ENCODE measurements around the gene SPOCK1. TPM values are rescaled to one million over a fixed set of nuclear protein-coding genes. Genes with fewer than 3 reads are reported as not detected.
A peak's percentile ranks its signal among the peaks of the same experiment; 100 is the strongest.

SPOCK1 gene
- total RNA-seq, 1 donor = 231 TPM

DNA sequence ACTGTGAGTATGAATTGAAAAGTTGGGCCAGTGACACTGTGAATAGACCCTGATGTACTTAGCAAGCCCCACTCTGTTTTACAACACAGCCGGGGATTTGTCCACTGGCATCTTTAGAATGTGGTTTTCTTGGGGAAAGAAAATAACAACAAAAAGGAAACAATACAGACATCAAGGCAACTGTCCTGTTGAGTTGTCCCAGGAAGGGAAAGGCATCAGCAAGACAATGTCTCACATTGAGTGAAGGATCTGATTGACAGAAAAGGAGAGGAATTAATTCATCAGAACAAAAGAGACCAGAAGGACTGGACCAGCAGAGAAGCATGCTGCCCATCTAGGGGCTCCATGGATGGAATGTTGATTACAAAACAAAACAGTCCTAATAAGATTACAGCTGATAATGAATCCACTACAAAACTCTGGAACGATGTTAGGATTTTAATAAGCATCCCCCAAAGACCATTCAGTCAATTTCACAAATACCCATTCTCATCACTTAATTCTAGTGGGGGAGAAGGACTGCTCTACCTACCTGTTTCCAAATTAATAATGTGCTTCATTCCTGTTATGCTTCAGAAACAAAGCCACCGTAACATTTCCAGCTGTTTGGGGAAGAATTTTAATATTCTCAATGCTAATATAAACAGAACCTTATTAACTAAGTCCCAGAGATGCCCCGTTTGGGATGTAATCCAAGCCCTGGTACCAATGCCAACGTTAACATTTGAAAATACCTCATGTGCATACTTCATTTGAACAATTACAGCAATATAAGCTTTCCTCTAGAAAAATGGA lies 298.0 kb downstream of the SPOCK1 start:
- Histone ChIP-seq H3K4me1 (ENCODE audit: insufficient read depth, low read length) (peaks cover 37% of the 10 kb centered on the region), H3K4me2 (ENCODE audit: insufficient read depth, low read length) (no peak overlapping the region), H3K4me3 (ENCODE audit: insufficient read depth, low read length) (no peak overlapping the region), H3K27ac (ENCODE audit: low read depth, low read length) (peak overlapping the region; percentile 62), H4K20me1 (ENCODE audit: insufficient read depth, low read length) (peaks cover 15% of the 10 kb centered on the region), H3K36me3 (ENCODE audit: insufficient read depth, low read length) (no peaks in the 10 kb centered on the region), H3K79me2 (ENCODE audit: insufficient read depth, low read length) (peaks cover 19% of the 10 kb centered on the region), H3K9me3 (ENCODE audit: low read depth, low read length) (no peaks in the 10 kb centered on the region), H2AFZ (ENCODE audit: low read length) (no peak overlapping the region), H3K27me3 (ENCODE audit: insufficient read depth, low read length) (no peaks in the 10 kb centered on the region)
- no peak for DNase-seq (ENCODE audit: insufficient read length, low spot score, missing footprints)
- TF ChIP-seq, protein P1, sequence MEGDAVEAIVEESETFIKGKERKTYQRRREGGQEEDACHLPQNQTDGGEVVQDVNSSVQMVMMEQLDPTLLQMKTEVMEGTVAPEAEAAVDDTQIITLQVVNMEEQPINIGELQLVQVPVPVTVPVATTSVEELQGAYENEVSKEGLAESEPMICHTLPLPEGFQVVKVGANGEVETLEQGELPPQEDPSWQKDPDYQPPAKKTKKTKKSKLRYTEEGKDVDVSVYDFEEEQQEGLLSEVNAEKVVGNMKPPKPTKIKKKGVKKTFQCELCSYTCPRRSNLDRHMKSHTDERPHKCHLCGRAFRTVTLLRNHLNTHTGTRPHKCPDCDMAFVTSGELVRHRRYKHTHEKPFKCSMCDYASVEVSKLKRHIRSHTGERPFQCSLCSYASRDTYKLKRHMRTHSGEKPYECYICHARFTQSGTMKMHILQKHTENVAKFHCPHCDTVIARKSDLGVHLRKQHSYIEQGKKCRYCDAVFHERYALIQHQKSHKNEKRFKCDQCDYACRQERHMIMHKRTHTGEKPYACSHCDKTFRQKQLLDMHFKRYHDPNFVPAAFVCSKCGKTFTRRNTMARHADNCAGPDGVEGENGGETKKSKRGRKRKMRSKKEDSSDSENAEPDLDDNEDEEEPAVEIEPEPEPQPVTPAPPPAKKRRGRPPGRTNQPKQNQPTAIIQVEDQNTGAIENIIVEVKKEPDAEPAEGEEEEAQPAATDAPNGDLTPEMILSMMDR (IDR thresholded peaks at IDR 0.05; ENCODE audit: extremely low read depth, low read depth, low read length) = no peak

DNA sequence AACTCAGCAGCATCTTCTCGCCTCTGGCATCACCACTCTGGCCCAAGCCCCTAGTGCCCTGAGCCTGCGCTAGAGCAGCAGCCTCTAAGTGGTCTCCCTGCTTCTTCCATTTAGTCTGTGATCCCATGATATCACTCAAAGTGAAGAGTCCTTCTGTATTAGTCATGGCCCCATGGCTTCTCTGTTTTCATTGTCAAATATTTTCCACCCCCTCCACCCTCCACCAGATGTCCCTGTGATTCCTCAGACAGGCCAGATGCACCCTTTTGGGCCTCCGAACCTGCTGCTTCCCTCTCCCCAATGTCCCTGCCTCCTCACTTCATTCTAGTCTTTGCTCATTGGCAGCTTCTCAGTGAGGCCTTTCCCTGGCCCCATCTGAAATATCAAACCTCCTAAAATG lies 299.2 kb downstream of the SPOCK1 start:
- no peak overlapping the region for H3K4me3 ChIP-seq (ENCODE audit: insufficient read depth, low read length)
- H3K27me3 ChIP-seq (ENCODE audit: insufficient read depth, low read length) = no peaks in the 10 kb centered on the region
- no peaks in the 10 kb centered on the region for H3K9me3 ChIP-seq (ENCODE audit: low read depth, low read length)
- peak overlapping the region; percentile 13 for H3K4me2 ChIP-seq (ENCODE audit: insufficient read depth, low read length)
- peak overlapping the region; percentile 62 for H3K27ac ChIP-seq (ENCODE audit: low read depth, low read length)
- peak; percentile 85 for DNase-seq (ENCODE audit: insufficient read length, low spot score, missing footprints)
- no peak overlapping the region for H2AFZ ChIP-seq (ENCODE audit: low read length)
- peaks cover 7% of the 10 kb centered on the region for H4K20me1 ChIP-seq (ENCODE audit: insufficient read depth, low read length)
- TF ChIP-seq, protein P1 (IDR thresholded peaks at IDR 0.05; ENCODE audit: extremely low read depth, low read depth, low read length) = peak; percentile 44
- peaks cover 15% of the 10 kb centered on the region for H3K79me2 ChIP-seq (ENCODE audit: insufficient read depth, low read length)
- no peaks in the 10 kb centered on the region for H3K36me3 ChIP-seq (ENCODE audit: insufficient read depth, low read length)
- H3K4me1 ChIP-seq (ENCODE audit: insufficient read depth, low read length) = peaks cover 26% of the 10 kb centered on the region

DNA sequence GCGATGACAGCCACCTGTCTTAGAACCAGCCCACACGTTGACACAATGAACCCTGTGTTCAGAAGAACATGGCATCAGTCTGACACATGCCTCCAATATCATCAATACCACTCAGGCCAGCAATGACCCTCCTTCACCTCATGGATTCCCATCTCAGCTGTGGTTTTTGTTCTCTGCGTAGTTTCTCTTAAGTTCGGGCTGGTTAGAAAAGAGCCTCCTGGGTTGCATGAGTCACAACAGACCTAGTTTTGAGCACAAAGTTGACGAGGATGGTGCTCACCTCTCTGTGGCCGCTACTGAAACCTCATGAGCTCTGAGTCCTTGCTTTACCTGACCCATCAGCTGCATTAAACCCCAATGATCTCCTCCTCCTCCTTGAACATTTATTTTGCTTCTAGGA lies 299.9 kb downstream of the SPOCK1 start:
- Histone ChIP-seq H3K36me3 (ENCODE audit: insufficient read depth, low read length) (no peaks in the 10 kb centered on the region), H3K27me3 (ENCODE audit: insufficient read depth, low read length) (no peaks in the 10 kb centered on the region), H3K27ac (ENCODE audit: low read depth, low read length) (peak overlapping the region; percentile 62), H3K4me1 (ENCODE audit: insufficient read depth, low read length) (peaks cover 25% of the 10 kb centered on the region), H3K79me2 (ENCODE audit: insufficient read depth, low read length) (peaks cover 11% of the 10 kb centered on the region), H3K9me3 (ENCODE audit: low read depth, low read length) (no peaks in the 10 kb centered on the region), H2AFZ (ENCODE audit: low read length) (no peak overlapping the region), H4K20me1 (ENCODE audit: insufficient read depth, low read length) (peaks cover under 1% of the 10 kb centered on the region), H3K4me3 (ENCODE audit: insufficient read depth, low read length) (no peak overlapping the region), H3K4me2 (ENCODE audit: insufficient read depth, low read length) (no peak overlapping the region)
- TF ChIP-seq, protein P1 (IDR thresholded peaks at IDR 0.05; ENCODE audit: extremely low read depth, low read depth, low read length) = no peak
- DNase-seq (ENCODE audit: insufficient read length, low spot score, missing footprints) = no peak

DNA sequence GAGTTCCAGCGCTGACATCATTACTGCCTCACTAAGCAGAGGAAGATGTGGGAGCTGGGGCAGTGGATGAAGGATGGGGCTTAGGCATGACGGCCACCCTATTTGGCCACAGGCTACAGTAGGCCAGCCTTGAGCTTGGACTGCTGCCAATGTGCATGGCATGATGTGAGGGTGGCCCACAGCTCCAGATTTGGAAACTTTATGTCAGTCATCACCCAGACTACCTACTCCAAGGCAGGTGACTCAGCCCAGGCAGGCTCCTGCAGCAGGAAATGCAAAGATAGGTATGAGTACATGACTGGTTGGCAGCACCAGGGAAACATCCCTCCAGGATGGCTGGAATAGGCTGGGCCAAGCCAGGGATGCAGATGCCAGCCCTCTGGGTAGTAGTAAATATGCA lies 303.6 kb downstream of the SPOCK1 start:
- H2AFZ ChIP-seq (ENCODE audit: low read length) = no peak overlapping the region
- no peak overlapping the region for H3K4me3 ChIP-seq (ENCODE audit: insufficient read depth, low read length)
- no peak for DNase-seq (ENCODE audit: insufficient read length, low spot score, missing footprints)
- H4K20me1 ChIP-seq (ENCODE audit: insufficient read depth, low read length) = peaks cover 2% of the 10 kb centered on the region
- TF ChIP-seq, protein P1 (IDR thresholded peaks at IDR 0.05; ENCODE audit: extremely low read depth, low read depth, low read length) = no peak
- no peaks in the 10 kb centered on the region for H3K9me3 ChIP-seq (ENCODE audit: low read depth, low read length)
- H3K4me1 ChIP-seq (ENCODE audit: insufficient read depth, low read length) = peaks cover 37% of the 10 kb centered on the region
- H3K4me2 ChIP-seq (ENCODE audit: insufficient read depth, low read length) = no peak overlapping the region
- H3K27ac ChIP-seq (ENCODE audit: low read depth, low read length) = no peak overlapping the region
- no peaks in the 10 kb centered on the region for H3K27me3 ChIP-seq (ENCODE audit: insufficient read depth, low read length)
- peaks cover 20% of the 10 kb centered on the region for H3K79me2 ChIP-seq (ENCODE audit: insufficient read depth, low read length)
- no peaks in the 10 kb centered on the region for H3K36me3 ChIP-seq (ENCODE audit: insufficient read depth, low read length)
